OCI-LY3 (cell line): ENCODE data around the gene PACRG.

ENCODE experiments used
- CTCF ChIP-seq: fragments of 200-600, 300-600 bp; sonication (generic); IDR thresholded peaks from 2 replicates; pipeline ENCODE4 v1.5.1; 2014; ENCODE audit warnings: antibody characterized with exemption, low read length, low read depth
- EZH2phosphoT487 ChIP-seq: fragments of 200-600 bp; shearing (Covaris generic); IDR thresholded peaks from 2 replicates; pipeline ENCODE4 v1.6.1; 2018; ENCODE audit warnings: antibody characterized with exemption, mixed run types, low read depth

GRCh38 chr6:163327165-163327880, 599.5 kb downstream of the PACRG start:
- TF ChIP-seq EZH2phosphoT487: no peak
- TF ChIP-seq CTCF: no peak
